ENCODE data around the gene ATP1A4.
"Not testable (repeated sequence)": the region's sequence is repeated elsewhere in the genome, so short reads cannot be mapped to it uniquely, and the experiment has no call there.

Gene ATP1A4

GRCh38 chr1:160151303-160151702 is at the start of gene ATP1A4:
Gene ATP1A4, plus strand, starts transcription at chr1:160151603. Its CDS starts 438 bp downstream, at chr1:160152041.
- Histone ChIP-seq H3K4me1 (ENCODE audit: insufficient read depth, low read length) (no peaks in the 10 kb centered on the region), H2AFZ (ENCODE audit: low read depth, low read length) (no peak within 1 kb of the TSS), H3K27me3 (ENCODE audit: insufficient read depth, low read length) (no peaks in the 10 kb centered on the region), H3K9me3 (ENCODE audit: low read length) (no peaks in the 10 kb centered on the region), H3K36me3 (ENCODE audit: insufficient read depth, low read length) (no peaks in the 10 kb centered on the region), H3K4me3 (ENCODE audit: low read length) (no peak within 1 kb of the TSS)

GRCh38 chr1:160101717-160102522 is 49.5 kb upstream of the ATP1A4 start:
- Histone ChIP-seq H2AFZ (ENCODE audit: low read depth, low read length) (no peak overlapping the region), H3K9me3 (ENCODE audit: low read length) (no peaks in the 10 kb centered on the region), H3K27me3 (ENCODE audit: insufficient read depth, low read length) (no peaks in the 10 kb centered on the region), H3K4me3 (ENCODE audit: low read length) (no peak overlapping the region), H3K36me3 (ENCODE audit: insufficient read depth, low read length) (no peaks in the 10 kb centered on the region), H3K4me1 (ENCODE audit: insufficient read depth, low read length) (peaks cover 33% of the 10 kb centered on the region)

GRCh38 chr1:160103658-160104408 is 47.6 kb upstream of the ATP1A4 start:
- Histone ChIP-seq H3K4me1 (ENCODE audit: insufficient read depth, low read length) (peaks cover 29% of the 10 kb centered on the region), H3K27me3 (ENCODE audit: insufficient read depth, low read length) (no peaks in the 10 kb centered on the region), H2AFZ (ENCODE audit: low read depth, low read length) (no peak overlapping the region), H3K4me3 (ENCODE audit: low read length) (no peak overlapping the region), H3K36me3 (ENCODE audit: insufficient read depth, low read length) (no peaks in the 10 kb centered on the region), H3K9me3 (ENCODE audit: low read length) (no peaks in the 10 kb centered on the region)

- Histone ChIP-seq H3K9me3 (ENCODE audit: low read length) (no peaks in the 10 kb centered on the region), H3K4me1 (ENCODE audit: insufficient read depth, low read length) (peaks cover 30% of the 10 kb centered on the region), H3K36me3 (ENCODE audit: insufficient read depth, low read length) (no peaks in the 10 kb centered on the region), H3K4me3 (ENCODE audit: low read length) (no peak overlapping the region), H2AFZ (ENCODE audit: low read depth, low read length) (no peak overlapping the region), H3K27me3 (ENCODE audit: insufficient read depth, low read length) (no peaks in the 10 kb centered on the region)
Observed at GRCh38 chr1:160104486-160104885, 46.9 kb upstream of the ATP1A4 start.

- H3K4me3 ChIP-seq (ENCODE audit: low read length), result no peak overlapping the region
- H3K4me1 ChIP-seq (ENCODE audit: insufficient read depth, low read length), result peaks cover 35% of the 10 kb centered on the region
- H3K36me3 ChIP-seq (ENCODE audit: insufficient read depth, low read length), result no peaks in the 10 kb centered on the region
- H2AFZ ChIP-seq (ENCODE audit: low read depth, low read length), result no peak overlapping the region
- no peaks in the 10 kb centered on the region for H3K27me3 ChIP-seq (ENCODE audit: insufficient read depth, low read length)
- no peaks in the 10 kb centered on the region for H3K9me3 ChIP-seq (ENCODE audit: low read length)
Observed at GRCh38 chr1:160105155-160105554, 46.2 kb upstream of the ATP1A4 start.

GRCh38 chr1:160107512-160107911 is 43.9 kb upstream of the ATP1A4 start:
- no peaks in the 10 kb centered on the region for H3K27me3 ChIP-seq (ENCODE audit: insufficient read depth, low read length)
- H3K9me3 ChIP-seq (ENCODE audit: low read length), result no peaks in the 10 kb centered on the region
- H2AFZ ChIP-seq (ENCODE audit: low read depth, low read length), result no peak overlapping the region
- no peaks in the 10 kb centered on the region for H3K36me3 ChIP-seq (ENCODE audit: insufficient read depth, low read length)
- H3K4me1 ChIP-seq (ENCODE audit: insufficient read depth, low read length), result peaks cover 20% of the 10 kb centered on the region
- H3K4me3 ChIP-seq (ENCODE audit: low read length), result no peak overlapping the region

GRCh38 chr1:160108888-160109662 is 42.3 kb upstream of the ATP1A4 start:
- Histone ChIP-seq H3K4me1 (ENCODE audit: insufficient read depth, low read length) (peaks cover 13% of the 10 kb centered on the region), H3K9me3 (ENCODE audit: low read length) (no peaks in the 10 kb centered on the region)

GRCh38 chr1:160109686-160110085 is 41.7 kb upstream of the ATP1A4 start:
- Histone ChIP-seq H2AFZ (ENCODE audit: low read depth, low read length) (no peak overlapping the region), H3K36me3 (ENCODE audit: insufficient read depth, low read length) (no peaks in the 10 kb centered on the region), H3K27me3 (ENCODE audit: insufficient read depth, low read length) (no peaks in the 10 kb centered on the region), H3K9me3 (ENCODE audit: low read length) (no peaks in the 10 kb centered on the region), H3K4me1 (ENCODE audit: insufficient read depth, low read length) (peaks cover 13% of the 10 kb centered on the region), H3K4me3 (ENCODE audit: low read length) (no peak overlapping the region)

More at GRCh38 chr1:160108888-160109662, 42.3 kb upstream of the ATP1A4 start:
- no peak overlapping the region for H2AFZ ChIP-seq (ENCODE audit: low read depth, low read length)
- no peaks in the 10 kb centered on the region for H3K36me3 ChIP-seq (ENCODE audit: insufficient read depth, low read length)
- no peak overlapping the region for H3K4me3 ChIP-seq (ENCODE audit: low read length)
- no peaks in the 10 kb centered on the region for H3K27me3 ChIP-seq (ENCODE audit: insufficient read depth, low read length)

GRCh38 chr1:160111462-160111861 is 39.9 kb upstream of the ATP1A4 start:
- H3K9me3 ChIP-seq (ENCODE audit: low read length); H3K27me3 ChIP-seq (ENCODE audit: insufficient read depth, low read length); H3K4me3 ChIP-seq (ENCODE audit: low read length); H3K36me3 ChIP-seq (ENCODE audit: insufficient read depth, low read length); H2AFZ ChIP-seq (ENCODE audit: low read depth, low read length): not testable (repeated sequence)
- H3K4me1 ChIP-seq (ENCODE audit: insufficient read depth, low read length), result peaks cover 18% of the 10 kb centered on the region

- Histone ChIP-seq H2AFZ (ENCODE audit: low read depth, low read length) (no peak overlapping the region), H3K9me3 (ENCODE audit: low read length) (no peaks in the 10 kb centered on the region), H3K27me3 (ENCODE audit: insufficient read depth, low read length) (no peaks in the 10 kb centered on the region), H3K36me3 (ENCODE audit: insufficient read depth, low read length) (no peaks in the 10 kb centered on the region), H3K4me1 (ENCODE audit: insufficient read depth, low read length) (peaks cover 18% of the 10 kb centered on the region), H3K4me3 (ENCODE audit: low read length) (no peak overlapping the region)
Observed at GRCh38 chr1:160112357-160112756, 39.0 kb upstream of the ATP1A4 start.

GRCh38 chr1:160113407-160113806 is 38.0 kb upstream of the ATP1A4 start:
- peaks cover 27% of the 10 kb centered on the region for H3K4me1 ChIP-seq (ENCODE audit: insufficient read depth, low read length)

GRCh38 chr1:160114085-160114484 is 37.3 kb upstream of the ATP1A4 start:
- Histone ChIP-seq H3K4me3 (ENCODE audit: low read length) (no peak overlapping the region), H3K9me3 (ENCODE audit: low read length) (no peaks in the 10 kb centered on the region), H2AFZ (ENCODE audit: low read depth, low read length) (no peak overlapping the region), H3K4me1 (ENCODE audit: insufficient read depth, low read length) (peaks cover 23% of the 10 kb centered on the region), H3K27me3 (ENCODE audit: insufficient read depth, low read length) (no peaks in the 10 kb centered on the region), H3K36me3 (ENCODE audit: insufficient read depth, low read length) (no peaks in the 10 kb centered on the region)

More at GRCh38 chr1:160113407-160113806, 38.0 kb upstream of the ATP1A4 start:
- Histone ChIP-seq H3K27me3 (ENCODE audit: insufficient read depth, low read length) (no peaks in the 10 kb centered on the region), H2AFZ (ENCODE audit: low read depth, low read length) (no peak overlapping the region), H3K9me3 (ENCODE audit: low read length) (no peaks in the 10 kb centered on the region), H3K4me3 (ENCODE audit: low read length) (no peak overlapping the region), H3K36me3 (ENCODE audit: insufficient read depth, low read length) (no peaks in the 10 kb centered on the region)

Data from neuron (in vitro differentiated cells).